Fibroblast of the aortic adventitia (primary cell): ENCODE results near the gene WDR43. TPM values are rescaled to one million over a fixed set of nuclear protein-coding genes. Genes with fewer than 3 reads are reported as not detected.

Experiments used
- DNase-seq: peaks from one replicate; pipeline ENCODE4 v3.0.0-alpha.2; 2010; ENCODE audit warnings: low read depth
- H3K4me3 ChIP-seq: 2 replicates; pipeline ENCODE4 v1.5.1; 2011; ENCODE audit warnings: low read depth, mild to moderate bottlenecking, control low read depth, low read length, moderate library complexity
- total RNA-seq: library from RNA; depleted of rRNA; stranded (reverse); fragments of >200 nt; gene quantifications from 2 replicates; pipeline ENCODE4 v1.2.3, GENCODE V29; 2012; ENCODE audit warnings: low replicate concordance
- TF ChIP-seq, protein P1 (sequence below): IDR thresholded peaks from 2 replicates; pipeline ENCODE4 v1.5.1; 2011; ENCODE audit warnings: mild to moderate bottlenecking, low read length, control low read depth, inconsistent platforms; ENCODE audit not compliant: insufficient read depth

WDR43 gene
- total RNA-seq, 1 donor, result 80.2 TPM

DNA sequence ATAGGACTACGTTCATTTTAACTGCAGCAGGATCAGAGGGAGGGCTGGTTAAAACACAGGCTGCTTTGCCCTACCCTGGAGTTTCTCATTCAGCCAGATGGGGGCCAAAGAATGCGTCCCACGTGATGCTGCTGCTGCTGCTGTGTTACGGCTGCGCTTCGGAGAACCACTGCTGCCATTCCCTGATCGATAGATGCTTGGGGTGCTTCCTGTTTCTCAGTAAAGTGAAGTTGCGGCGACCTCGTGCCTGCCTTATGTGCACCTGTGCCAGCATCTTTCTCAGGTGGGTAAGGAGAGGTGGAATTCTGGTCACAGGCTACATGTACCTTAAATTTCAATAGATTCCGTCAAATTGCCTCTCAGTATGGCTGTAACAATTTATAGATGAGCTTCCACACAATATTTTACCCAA, 62.0 kb downstream of the WDR43 start:
- DNase-seq, result peak; percentile 44
- H3K4me3 ChIP-seq, result peak overlapping the region; percentile 35
- TF ChIP-seq, protein P1, sequence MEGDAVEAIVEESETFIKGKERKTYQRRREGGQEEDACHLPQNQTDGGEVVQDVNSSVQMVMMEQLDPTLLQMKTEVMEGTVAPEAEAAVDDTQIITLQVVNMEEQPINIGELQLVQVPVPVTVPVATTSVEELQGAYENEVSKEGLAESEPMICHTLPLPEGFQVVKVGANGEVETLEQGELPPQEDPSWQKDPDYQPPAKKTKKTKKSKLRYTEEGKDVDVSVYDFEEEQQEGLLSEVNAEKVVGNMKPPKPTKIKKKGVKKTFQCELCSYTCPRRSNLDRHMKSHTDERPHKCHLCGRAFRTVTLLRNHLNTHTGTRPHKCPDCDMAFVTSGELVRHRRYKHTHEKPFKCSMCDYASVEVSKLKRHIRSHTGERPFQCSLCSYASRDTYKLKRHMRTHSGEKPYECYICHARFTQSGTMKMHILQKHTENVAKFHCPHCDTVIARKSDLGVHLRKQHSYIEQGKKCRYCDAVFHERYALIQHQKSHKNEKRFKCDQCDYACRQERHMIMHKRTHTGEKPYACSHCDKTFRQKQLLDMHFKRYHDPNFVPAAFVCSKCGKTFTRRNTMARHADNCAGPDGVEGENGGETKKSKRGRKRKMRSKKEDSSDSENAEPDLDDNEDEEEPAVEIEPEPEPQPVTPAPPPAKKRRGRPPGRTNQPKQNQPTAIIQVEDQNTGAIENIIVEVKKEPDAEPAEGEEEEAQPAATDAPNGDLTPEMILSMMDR, result peak; percentile 53

DNA sequence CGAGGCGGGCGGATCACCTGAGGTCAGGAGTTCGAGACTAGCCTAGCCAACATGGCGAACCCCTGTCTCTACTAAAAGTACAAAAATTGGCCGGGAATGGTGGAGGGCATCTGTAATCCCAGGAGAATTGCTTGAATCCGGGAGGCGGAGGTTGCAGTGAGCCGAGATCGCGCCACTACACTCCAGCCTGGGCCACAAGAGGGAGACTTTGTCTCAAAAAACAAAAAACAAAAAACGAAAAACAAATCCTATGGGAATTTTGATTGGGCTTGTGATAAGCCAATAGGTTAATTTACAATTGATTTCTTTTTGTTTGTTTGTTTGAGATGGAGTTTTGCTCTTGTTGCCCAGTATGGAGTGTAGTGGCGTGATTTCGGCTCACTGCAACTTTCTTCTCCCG, 62.4 kb downstream of the WDR43 start:
- no peak for DNase-seq
- TF ChIP-seq, protein P1, result peak; percentile 35
- H3K4me3 ChIP-seq, result no peak overlapping the region

DNA sequence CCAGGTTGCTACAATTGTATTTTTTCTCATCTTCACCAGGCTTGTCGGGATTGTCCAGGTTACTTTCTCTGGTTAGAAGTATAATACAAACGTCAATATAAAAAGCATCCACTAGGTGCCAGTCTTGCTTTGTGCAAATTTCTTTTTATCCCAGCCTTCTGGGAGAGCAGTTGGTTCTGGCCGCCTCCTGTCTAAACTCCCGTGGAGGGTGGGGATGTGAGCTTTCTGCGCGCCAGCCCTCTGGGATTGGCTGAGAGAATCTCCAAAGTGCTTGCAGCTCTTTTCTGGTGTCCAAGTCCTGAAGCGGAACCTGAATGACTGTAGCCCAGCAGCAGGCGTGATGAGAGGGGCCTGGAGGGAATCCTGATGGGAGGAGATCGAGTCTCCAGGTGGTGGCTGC, 64.2 kb downstream of the WDR43 start:
- TF ChIP-seq, protein P1, result peak; percentile 61
- no peak overlapping the region for H3K4me3 ChIP-seq
- DNase-seq, result peak; percentile 86

DNA sequence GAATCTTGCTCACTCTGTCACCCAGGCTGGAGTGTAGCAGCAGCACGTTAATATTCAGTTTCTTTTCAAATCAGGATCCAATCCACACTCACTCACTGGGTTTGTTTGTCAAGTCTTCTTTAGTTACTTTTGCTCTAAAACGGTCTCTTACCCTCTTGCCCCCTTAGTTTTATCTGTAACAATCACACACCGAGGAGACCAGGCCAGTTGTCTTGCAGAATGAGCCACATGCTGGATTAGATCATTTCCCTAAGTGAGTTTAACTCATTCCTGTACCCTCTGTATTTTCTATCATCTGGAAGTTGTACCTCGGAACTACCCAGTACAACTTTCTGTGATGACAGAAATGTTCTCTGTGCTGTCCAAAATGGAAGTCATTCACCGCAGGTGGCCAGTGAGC, 65.9 kb downstream of the WDR43 start:
- no peak overlapping the region for H3K4me3 ChIP-seq
- no peak for DNase-seq
- TF ChIP-seq, protein P1, result no peak

DNA sequence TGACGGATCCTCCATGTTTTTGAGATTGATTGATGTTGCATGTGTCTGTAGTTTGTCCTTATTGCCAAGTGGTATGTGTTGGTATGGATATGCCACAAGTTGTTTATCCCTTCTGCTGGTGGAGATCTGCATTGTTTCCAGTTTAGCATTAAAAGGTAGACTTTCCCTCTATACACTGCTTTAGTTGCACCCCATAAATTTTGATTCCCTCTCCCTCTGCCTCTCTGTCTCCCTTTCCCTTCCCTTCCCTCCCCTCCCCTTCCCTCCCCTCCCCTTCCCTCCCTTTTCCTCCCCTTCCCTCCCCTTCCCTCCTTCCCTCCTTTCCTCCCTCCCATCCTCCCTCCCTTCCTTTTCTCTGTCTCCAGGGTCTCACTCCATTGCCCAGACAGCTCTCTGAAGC, 68.0 kb downstream of the WDR43 start:
- no peak overlapping the region for H3K4me3 ChIP-seq
- TF ChIP-seq, protein P1, result no peak
- no peak for DNase-seq

DNA sequence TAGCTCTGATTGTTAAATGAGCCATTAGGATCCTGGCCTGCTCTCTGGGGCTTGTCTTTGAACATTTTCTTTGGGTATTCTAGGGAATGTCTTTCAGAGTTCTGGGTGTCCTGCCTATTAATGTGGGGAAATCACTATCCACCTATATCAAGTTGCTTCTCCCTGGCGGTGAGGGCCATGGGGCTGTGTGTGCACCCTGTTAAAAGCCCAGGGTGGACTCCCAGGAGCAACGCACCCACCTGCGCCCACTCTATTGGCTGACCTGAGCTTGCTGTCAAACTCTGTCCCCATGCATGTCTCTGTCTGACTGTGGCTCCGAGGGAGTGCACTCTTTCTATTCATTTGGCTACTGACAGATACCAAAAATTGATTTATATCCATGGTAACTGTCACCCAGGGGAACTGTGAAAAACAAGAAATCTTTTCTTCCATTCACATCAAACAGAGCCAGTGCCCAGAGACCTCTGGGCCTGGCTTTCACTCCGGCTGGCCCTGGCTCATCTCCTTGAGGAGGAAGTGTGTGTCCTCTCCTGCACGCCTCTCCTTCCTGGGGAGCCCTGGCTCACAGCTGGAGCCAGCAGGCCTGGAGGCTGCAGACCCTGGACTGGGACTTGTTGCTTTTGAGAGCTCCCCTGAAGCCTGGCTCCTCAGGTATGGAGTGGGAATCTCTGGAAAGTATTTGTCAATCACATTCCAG, 76.1 kb downstream of the WDR43 start:
- TF ChIP-seq, protein P1, result no peak
- H3K4me3 ChIP-seq, result no peak overlapping the region
- DNase-seq, result no peak
